GM18861 (cell line): ENCODE results near the gene HMX1.

Experiments used
- ATAC-seq: cut with Tn5 transposase; IDR thresholded peaks from one replicate; pipeline ENCODE4 v1.9.1; 2021; ENCODE audit not compliant: unreplicated experiment

HMX1 gene

DNA sequence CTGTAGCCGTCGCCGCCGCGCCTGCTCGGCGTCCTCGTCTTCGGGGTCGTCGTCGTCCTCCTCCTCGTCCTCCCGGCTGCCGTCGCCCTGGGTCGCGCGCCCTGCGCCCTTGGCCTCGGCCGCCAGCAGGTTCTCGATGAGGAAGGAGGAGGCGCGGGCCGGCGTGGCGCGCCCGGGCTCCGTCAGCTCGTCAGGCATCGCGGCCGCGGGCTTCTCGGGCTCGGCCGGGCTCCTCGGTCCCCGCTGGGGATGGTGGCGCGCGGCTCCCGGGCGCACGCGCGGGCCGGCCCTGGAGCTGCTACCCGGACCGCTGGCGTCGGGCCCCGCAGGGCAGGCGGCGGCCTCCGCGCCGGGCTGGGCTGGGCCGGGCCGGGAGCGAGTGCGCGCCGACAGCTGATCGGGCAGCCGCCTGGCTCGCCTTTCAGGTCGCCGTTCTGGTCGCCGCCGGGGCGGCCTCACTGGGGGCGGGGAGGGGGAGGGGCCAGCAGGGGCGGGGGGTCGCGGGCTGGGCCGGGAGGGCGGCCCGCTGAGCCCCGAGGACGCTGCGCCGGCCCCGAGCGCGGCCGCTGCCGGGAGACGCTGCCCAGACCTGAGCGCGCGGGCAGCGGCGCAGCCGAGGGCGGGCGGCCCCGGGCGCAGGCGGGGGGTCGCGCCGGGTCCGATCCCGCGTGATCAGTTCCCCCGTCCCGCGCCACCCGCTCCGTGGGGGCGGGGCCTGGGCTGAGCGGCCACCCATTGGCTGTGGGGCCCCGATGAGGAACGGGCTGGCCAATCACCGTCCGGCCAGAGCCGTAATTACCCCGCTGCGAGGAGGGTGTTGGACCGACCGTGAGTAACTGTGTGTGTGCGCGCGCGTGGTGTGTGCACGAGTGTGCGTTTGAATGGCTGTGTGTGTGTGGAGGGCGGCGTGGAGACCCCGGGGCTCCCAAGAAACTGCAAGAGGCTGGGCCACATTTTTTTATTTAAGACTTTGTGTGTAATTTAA is at the start of gene HMX1:
TSS of gene HMX1 (minus strand) at position 423 of the 985 bp plus-strand sequence. CDS start at position 198, 225 bp downstream.
- ATAC-seq, result no peak

GRCh38 chr4:8920969-8921368 is 49.3 kb upstream of the HMX1 start:
- ATAC-seq, result no peak

- ATAC-seq, result no peak
Measured at GRCh38 chr4:8920289-8920965, 48.8 kb upstream of the HMX1 start.

DNA sequence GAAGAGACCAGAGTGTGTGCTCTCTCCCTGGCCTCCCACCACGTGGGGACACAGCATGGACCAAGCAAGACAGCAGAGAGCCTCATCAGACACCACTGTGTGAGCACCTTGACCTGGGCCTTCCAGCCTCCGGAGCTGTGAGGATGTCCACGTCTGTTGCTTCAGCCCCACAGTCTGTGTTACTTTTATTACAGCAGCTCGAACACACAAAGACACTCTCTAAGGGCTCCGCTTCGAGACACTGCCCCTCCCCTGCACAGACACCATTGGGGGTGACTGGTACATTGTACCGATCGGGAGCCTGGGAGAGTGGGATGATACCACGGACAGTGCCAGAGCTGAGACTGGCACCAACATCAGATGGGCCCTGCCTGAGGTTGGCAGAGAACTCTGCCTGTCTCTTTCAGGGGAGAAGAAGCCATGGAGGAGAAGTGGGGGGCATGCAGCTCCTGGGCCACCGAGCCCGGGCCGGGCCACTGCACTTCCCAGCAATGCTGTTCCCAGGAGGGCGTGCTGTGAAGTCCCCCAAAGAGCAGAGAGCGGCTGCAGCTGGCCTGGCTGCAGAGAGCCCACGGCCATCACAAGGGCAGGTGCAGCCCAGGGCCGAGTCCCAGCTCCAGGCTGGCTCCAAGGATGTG is 48.1 kb upstream of the HMX1 start:
- no peak for ATAC-seq

DNA sequence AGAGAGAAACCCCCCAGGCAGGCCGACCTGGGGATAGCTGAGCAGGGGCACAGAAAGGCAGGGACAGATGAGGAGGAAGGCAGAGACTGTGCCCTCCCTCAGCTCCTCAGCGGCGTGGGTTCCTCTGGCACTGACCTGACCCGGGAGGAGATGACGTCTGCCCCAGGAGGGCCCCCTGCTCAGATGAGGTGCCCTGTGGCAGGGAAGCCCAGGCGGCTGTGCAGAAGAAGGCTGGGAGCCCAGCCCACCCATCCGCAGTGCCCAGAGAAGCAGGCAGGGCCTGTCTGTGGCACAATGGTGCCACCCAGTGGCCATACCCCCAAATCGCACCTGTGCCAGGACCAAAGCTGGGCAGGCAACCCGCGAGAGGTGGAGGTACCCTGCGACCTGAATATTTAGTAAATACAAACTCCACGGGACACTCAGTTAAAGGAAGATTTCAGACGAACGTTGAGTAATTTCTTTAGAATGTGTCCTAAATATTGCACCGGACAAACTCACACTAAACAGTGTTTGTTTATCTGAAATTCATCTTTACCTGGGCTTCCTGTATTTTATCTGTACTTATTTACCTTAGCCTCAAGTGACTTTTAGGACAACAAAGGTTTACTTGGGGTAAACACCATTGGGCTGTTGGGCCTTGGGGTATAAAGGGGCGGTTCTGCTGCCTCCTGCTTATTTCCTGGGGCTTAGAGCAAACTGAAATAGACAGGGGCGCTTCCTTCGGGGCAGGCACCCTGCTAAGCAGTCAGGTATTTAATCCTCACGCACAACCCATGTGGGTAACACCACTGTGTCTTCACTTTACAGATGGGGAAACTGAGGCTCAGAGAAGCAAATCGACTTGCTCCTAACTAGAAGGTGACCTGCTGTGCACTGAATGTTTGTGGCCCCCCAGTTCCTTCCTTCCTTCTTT is 46.5 kb upstream of the HMX1 start:
- peak; percentile 80 for ATAC-seq

DNA sequence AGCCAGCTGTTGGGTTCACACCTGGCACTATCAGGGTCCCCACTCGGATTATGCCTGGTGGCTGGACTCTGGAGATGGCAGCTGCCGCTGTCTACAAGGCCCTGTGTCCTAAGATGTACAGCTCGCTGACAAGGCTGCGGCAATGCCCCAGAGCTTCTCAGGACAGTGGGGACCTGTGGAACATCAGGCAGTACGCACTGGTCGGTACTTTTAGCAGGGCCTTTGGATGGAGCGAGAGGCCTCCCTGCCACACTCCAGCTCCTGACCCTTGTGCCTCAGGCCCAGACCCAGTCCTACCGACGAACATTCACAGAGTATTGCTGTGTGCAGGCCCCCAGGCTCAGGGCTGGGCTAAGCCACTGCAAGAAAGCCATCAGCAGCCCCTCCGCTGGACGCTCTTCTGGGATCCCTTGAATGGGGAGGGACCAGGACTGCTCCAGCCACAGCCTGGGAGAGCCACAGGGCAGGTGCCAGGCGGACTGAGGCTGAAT is 45.7 kb upstream of the HMX1 start:
- no peak for ATAC-seq

GRCh38 chr4:8916906-8917305 is 45.3 kb upstream of the HMX1 start:
- ATAC-seq, result no peak

DNA sequence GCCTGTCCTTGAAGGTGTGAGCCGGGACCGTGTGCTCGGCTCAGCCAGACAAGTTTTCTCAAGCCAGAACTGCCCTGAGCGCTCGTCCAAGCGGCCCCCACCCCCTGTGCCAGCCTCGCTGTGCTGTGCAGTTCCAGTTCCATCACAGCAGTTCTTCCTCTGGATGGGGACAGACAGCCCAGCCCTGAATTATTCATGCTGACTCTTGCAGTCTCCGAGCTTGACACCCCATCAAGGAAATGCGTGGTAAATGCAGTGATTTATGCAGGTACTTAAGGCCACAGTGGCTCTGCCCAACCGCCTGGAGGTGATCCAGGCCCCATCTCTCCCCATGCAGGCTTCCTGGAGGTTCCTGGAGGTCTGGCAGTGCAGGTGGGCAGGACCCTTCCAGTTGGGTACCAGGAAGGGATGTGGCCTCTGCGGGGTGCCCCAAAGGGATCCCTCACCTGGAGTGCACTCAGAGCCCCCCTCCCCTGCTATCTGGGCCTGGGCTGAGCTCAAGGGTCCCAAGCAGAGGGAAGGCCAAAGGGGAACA is 44.8 kb upstream of the HMX1 start:
- ATAC-seq, result no peak

DNA sequence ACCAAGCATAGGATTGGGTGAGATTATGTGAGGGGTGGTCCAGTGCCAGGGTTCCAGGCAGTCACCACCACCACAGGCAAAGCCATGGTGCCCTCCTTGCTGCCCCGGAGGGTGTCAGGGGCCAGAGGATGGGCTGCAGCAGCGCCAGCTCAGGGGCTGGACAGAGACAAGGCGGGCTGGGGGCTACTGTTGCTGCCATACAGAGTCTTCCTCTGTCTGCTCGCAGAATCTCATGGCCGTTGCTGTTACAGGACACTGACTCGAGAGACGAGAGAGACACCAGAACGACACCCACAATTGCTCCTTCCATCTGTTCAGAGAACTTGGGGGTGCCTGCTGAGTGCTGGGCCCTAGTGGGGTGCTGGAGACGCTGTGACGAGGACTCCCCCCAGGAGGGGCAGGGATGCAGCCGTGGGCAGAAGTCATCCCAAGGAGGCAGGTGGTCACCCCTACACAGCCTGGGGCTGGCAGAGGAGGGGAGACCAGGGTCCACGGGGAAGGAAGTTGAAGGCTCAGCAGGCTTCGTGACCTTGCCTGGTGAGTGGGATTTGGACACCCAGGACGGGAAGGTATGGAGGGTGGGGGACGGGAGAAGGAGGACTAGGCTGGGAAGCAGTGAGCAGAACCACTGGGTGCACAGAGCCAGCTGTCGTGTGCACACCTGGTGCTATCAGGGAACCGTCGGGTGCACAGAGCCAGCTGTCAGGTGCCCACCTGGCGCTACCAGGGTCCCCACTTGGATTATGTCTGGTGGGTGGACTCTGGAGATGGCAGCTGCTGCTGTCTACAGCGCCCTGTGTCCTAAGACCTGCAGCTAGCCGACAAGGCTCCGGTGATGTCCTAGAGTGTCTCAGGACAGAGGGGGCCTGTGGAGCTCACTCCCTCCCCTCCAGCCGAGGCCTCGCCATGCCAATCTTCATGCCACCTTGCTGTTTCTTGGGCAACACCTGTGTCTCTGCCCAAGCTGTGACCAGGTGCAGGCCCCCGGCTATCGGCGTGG is 43.9 kb upstream of the HMX1 start:
- ATAC-seq, result no peak

GRCh38 chr4:8914461-8915171 is 43.0 kb upstream of the HMX1 start:
- ATAC-seq, result no peak

DNA sequence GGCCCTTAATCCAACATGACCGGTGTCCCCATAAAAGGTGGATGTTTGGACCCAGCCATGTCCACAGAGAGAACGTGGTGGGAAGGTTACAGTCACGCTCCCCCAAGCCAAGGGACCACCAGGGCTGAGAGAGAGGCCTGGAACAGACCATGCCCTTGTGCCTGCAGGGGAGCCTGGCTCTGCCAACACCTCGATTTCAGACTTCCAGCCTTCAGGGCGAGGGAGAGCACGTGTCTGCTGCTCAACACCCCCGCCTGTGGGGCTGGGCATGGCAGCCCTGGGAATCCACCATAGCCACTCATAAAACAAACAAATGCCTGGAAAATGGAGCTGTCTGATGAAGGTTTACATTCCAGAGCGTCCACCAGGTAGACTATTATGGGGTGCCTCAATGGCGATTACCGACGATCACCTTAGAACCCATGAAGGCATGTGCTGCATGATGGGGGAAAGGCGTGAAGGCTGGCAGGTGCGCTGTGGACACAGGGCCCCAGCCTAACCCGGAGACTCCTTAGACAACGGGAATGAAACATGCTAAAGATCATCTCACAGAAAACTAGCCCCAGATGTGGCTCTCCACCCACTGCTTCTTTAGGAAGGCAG is 42.3 kb upstream of the HMX1 start:
- no peak for ATAC-seq

DNA sequence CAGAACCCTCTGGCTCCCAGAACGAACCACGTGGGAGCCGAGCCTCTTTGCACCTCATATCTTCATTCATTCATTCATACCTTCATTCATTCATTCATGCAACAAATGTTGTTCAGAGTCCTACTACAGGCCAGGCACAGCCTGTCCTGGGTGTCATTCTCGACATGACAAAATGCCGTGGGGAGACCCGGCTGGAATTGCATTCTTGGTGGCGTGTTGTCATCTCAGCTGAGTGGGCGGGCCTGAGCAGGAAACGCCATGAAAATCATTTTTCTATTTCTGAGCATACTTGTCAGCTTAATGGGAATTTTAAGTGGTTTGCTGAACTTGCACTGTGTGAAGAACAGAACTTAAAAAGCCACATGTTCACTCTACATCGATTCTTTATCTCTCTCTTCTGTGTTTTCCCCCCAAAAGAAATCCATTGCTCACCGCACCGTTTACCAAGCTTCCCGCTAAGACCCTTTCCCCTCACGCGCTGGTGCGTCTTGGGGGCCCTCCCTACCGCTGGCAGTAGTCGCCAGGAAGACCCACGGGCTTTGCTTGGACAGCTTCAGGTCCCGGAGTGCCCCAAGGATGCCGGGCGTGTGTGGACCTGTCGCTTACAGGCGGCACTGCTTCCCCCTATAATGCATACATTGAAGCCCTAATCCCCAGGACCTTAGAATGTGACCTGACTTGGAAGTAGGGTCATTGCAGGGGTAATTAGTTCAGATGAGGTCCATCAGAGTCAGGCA is 41.6 kb upstream of the HMX1 start:
- no peak for ATAC-seq

DNA sequence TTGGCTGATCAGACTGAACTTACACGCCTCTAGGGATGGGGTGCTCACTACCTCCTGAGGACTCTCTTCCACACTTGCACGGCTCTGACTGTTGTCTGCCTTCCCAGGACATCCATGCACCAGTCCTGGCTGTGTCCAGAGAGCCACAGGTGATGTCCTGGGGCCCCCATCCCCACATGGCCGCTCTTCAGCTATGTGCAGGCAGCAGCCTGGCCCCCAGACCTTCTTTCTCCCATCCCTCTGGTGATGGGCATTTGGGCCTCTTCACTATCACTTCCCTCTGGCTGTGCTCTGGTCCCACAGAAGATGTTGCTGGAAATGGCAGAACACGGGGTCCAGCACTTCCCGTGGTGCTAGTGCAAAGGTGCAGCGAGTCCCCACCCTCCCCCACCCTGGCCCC is 40.9 kb upstream of the HMX1 start:
- ATAC-seq, result no peak

DNA sequence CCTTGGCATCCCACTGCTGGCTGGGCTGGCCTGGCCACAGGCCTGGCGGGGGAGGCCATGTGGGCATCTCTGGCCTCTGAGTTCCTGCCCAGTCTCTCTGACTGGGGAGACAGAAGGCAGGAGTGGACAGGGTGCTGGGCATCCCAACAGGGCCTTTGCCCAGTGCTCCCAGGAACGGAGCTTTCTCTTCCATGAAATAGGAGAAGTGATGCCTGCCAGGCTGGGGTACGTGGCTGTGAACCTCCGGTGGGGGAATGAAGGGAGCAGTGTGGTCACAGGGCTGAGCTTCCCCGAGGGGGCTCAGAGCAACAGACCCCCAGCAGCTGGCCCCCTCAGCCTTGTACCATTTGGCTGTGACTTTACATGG is 40.4 kb upstream of the HMX1 start:
- no peak for ATAC-seq

- no peak for ATAC-seq
Measured at GRCh38 chr4:8911316-8912088, 39.9 kb upstream of the HMX1 start.

DNA sequence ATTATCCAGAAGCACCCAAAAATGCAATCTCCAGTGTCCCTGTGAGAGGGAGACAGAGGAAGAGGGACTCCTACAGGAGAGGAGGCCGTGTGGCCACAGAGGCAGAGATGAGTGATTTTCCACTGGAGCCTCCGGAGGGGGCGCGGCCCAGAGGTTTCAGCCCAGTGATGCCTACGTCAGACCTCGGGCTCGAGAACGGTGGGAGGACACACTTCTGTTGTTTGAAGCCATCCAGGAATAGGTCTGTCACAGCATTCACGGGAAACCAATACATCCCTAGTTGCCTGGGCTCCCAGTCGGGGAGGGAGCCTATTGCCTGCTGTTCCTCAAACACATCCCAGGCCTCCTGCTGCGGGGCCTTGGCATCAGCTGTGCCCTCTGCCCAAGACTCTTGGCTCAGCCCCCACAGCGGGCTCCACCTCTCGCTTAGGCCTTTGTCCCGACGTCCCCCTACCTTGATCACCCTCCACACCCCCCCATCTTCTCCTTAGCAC is 39.2 kb upstream of the HMX1 start:
- ATAC-seq, result no peak
